Ovary (tissue), 3 donors: ENCODE measurements around the gene TRNP1.

Experiments
- EP300 ChIP-seq: sonication (generic); formaldehyde crosslinking; IDR thresholded peaks from one replicate; pipeline ENCODE4 v1.6.1; 2017; ENCODE audit warnings: antibody characterized with exemption
- POLR2A ChIP-seq: fragments of 450-650 bp; IDR thresholded peaks from one replicate; pipeline ENCODE4 v1.6.1; 2017; ENCODE audit warnings: antibody characterized with exemption, mild to moderate bottlenecking, moderate library complexity
- TF ChIP-seq, protein P1 (sequence below), 3 donors: fragments of 450-650 bp in 2 of 3; fragments of 200-600 bp in 1 of 3; IDR thresholded peaks; one replicate each; pipeline versions ENCODE4 v1.5.1 to v1.8.0; 2016 to 2022; ENCODE audit warnings: antibody characterized with exemption in 3 of 3, mild to moderate bottlenecking in 1 of 3
- donor health status: DM: no; HTN: no; CAD: no.

GRCh38 chr1:26991310-26992116, 2.0 kb upstream of the TRNP1 start:
- TF ChIP-seq, protein P1, sequence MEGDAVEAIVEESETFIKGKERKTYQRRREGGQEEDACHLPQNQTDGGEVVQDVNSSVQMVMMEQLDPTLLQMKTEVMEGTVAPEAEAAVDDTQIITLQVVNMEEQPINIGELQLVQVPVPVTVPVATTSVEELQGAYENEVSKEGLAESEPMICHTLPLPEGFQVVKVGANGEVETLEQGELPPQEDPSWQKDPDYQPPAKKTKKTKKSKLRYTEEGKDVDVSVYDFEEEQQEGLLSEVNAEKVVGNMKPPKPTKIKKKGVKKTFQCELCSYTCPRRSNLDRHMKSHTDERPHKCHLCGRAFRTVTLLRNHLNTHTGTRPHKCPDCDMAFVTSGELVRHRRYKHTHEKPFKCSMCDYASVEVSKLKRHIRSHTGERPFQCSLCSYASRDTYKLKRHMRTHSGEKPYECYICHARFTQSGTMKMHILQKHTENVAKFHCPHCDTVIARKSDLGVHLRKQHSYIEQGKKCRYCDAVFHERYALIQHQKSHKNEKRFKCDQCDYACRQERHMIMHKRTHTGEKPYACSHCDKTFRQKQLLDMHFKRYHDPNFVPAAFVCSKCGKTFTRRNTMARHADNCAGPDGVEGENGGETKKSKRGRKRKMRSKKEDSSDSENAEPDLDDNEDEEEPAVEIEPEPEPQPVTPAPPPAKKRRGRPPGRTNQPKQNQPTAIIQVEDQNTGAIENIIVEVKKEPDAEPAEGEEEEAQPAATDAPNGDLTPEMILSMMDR (IDR thresholded peaks at IDR 0.05) = no peak
- no peak for TF ChIP-seq POLR2A
- no peak for TF ChIP-seq EP300
